ENCODE results near the gene ACAP2.

Gene ACAP2

GRCh38 chr3:195263925-195264600 is 178.8 kb downstream of the ACAP2 start:
- in situ Hi-C loops (cut with HindIII; ENCODE audit: low sequenced_read_pairs): no loop called here
- no peak for TF ChIP-seq CTCF (IDR thresholded peaks at IDR 0.05; ENCODE audit: low read depth, low read length)
- DNase-seq (ENCODE audit: low read depth, low spot score): no peak
- no peak overlapping the region for H3K4me3 ChIP-seq (ENCODE audit: low read depth, low read length)

GRCh38 chr3:195263193-195263924 is 179.5 kb downstream of the ACAP2 start:
- H3K4me3 ChIP-seq (ENCODE audit: low read depth, low read length): no peak overlapping the region
- in situ Hi-C loops (cut with HindIII; ENCODE audit: low sequenced_read_pairs): no loop called here
- no peak for DNase-seq (ENCODE audit: low read depth, low spot score)
- no peak for TF ChIP-seq CTCF (IDR thresholded peaks at IDR 0.05; ENCODE audit: low read depth, low read length)

DNA sequence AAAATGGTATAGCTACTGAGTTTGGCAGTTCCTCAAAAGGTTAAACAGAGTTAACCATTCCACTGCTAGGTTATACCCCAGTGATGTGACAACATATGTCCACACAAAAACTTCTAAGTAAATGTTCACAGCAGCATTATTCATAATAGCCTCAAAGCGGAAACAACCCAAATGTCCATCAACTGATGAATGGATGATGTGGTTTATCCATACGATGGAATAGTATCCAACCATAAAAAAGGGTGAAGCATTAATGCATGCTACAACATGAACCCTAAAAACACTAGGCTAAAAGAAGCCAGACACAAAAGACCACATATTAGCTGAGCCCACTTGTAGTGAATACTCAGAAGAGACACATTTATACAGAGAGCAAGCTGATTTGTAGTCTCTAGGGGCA is 180.9 kb downstream of the ACAP2 start:
- no peak overlapping the region for H3K4me3 ChIP-seq (ENCODE audit: low read depth, low read length)
- in situ Hi-C loops (cut with HindIII; ENCODE audit: low sequenced_read_pairs): no loop called here
- no peak for DNase-seq (ENCODE audit: low read depth, low spot score)
- no peak for TF ChIP-seq CTCF (IDR thresholded peaks at IDR 0.05; ENCODE audit: low read depth, low read length)

DNA sequence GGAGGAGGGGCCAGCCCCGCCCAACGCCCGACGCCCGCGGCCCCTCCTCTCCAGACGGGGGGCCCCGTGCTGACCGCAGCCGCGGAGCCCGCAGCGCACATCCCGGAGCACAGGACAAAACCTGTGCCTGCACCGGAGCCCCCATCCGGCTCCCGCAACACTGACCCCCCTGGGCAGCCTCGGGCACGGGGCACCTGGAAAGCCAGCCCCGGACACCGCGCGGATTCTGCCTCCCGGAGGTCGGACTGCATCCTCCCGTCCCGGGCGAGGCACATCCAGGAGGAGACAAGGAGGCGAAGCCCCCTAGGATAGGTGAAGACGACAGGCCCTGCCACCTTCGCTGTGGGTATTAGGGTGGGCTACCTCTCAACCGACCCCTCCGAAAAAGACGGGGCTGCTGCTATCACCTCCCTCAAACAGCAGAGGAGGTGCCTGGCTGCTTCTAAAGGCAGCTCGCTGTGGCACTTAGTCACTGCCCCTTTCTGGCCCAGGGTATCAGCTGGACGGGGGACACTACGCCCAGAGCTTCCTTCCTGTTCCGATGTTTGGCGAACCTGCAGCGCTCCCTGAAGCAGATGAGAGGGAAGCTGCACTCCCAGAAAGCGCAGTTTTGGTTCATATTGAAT is 182.4 kb downstream of the ACAP2 start:
- in situ Hi-C loops (cut with HindIII; ENCODE audit: low sequenced_read_pairs): no loop called here
- DNase-seq (ENCODE audit: low read depth, low spot score): no peak
- no peak for TF ChIP-seq CTCF (IDR thresholded peaks at IDR 0.05; ENCODE audit: low read depth, low read length)
- peak overlapping the region; percentile 59 for H3K4me3 ChIP-seq (ENCODE audit: low read depth, low read length)

GRCh38 chr3:195259475-195260279 is 183.1 kb downstream of the ACAP2 start:
- peak overlapping the region; percentile 59 for H3K4me3 ChIP-seq (ENCODE audit: low read depth, low read length)
- peak; percentile 97 for DNase-seq (ENCODE audit: low read depth, low spot score)
- peak; percentile 39 for TF ChIP-seq CTCF (IDR thresholded peaks at IDR 0.05; ENCODE audit: low read depth, low read length)
- in situ Hi-C loops (cut with HindIII; ENCODE audit: low sequenced_read_pairs): loop anchor here (10.0 kb wide), 1 partner anchor 575 kb away; the partner anchor contains the start of gene FAM43A

GRCh38 chr3:195259154-195259474 is 183.7 kb downstream of the ACAP2 start:
- no peak for TF ChIP-seq CTCF (IDR thresholded peaks at IDR 0.05; ENCODE audit: low read depth, low read length)
- in situ Hi-C loops (cut with HindIII; ENCODE audit: low sequenced_read_pairs): loop anchor here (10.0 kb wide), 1 partner anchor 574 kb away; the partner anchor contains the start of gene FAM43A
- DNase-seq (ENCODE audit: low read depth, low spot score): peak; percentile 64
- peak overlapping the region; percentile 34 for H3K4me3 ChIP-seq (ENCODE audit: low read depth, low read length)
